MM.1S (cell line): ENCODE data around the gene VMP1.
"Not testable (repeated sequence)": the region's sequence is repeated elsewhere in the genome, so short reads cannot be mapped to it uniquely, and the experiment has no call there.

Experiments used
- DNase-seq: peaks from one replicate; pipeline ENCODE4 v3.0.0-alpha.2; 2015
- H2AFZ ChIP-seq: fragments of 300-600 bp; sonication (generic); 2 replicates; pipeline ENCODE4 v1.6.0; 2016; ENCODE audit warnings: antibody characterized with exemption, low read length
- H3F3A ChIP-seq: fragments of 300-600 bp; sonication (generic); 2 replicates; pipeline ENCODE4 v1.6.1; 2016; ENCODE audit warnings: mild to moderate bottlenecking, antibody characterized with exemption, low read length, moderate library complexity, mixed read lengths; ENCODE audit not compliant: insufficient read depth
- H3K27ac ChIP-seq: fragments of 300-600 bp; sonication (generic); 2 replicates; pipeline ENCODE4 v1.5.1; 2016; ENCODE audit warnings: mild to moderate bottlenecking, low read length
- H3K27me3 ChIP-seq: fragments of 300-600 bp; sonication (generic); replicated peaks from 2 replicates; pipeline ENCODE4 v1.6.0; 2016; ENCODE audit warnings: low read length; ENCODE audit not compliant: insufficient read depth
- H3K36me3 ChIP-seq: fragments of 300-600 bp; sonication (generic); replicated peaks from 2 replicates; pipeline ENCODE4 v1.6.1; 2016; ENCODE audit warnings: mild to moderate bottlenecking, low read length, mixed read lengths; ENCODE audit not compliant: insufficient read depth
- H3K4me1 ChIP-seq: fragments of 300-600 bp; sonication (generic); 2 replicates; pipeline ENCODE4 v1.6.1; 2016; ENCODE audit warnings: low read length, mixed read lengths
- H3K4me2 ChIP-seq: fragments of 300-600 bp; sonication (generic); 2 replicates; pipeline ENCODE4 v1.6.0; 2016; ENCODE audit warnings: low read depth, low read length
- H3K4me3 ChIP-seq: fragments of 300-600 bp; sonication (generic); 2 replicates; pipeline ENCODE4 v1.5.1; 2016; ENCODE audit warnings: low read length, mixed read lengths
- H3K79me2 ChIP-seq: fragments of 300-600 bp; sonication (generic); 2 replicates; pipeline ENCODE4 v1.6.1; 2016; ENCODE audit warnings: mixed run types, low read length, mixed read lengths
- H3K9ac ChIP-seq: fragments of 300-600 bp; sonication (generic); 2 replicates; pipeline ENCODE4 v1.6.1; 2016; ENCODE audit warnings: low read length, mixed read lengths
- H3K9me2 ChIP-seq: fragments of 300-600 bp; sonication (generic); replicated peaks from 2 replicates; pipeline ENCODE4 v1.6.1; 2016; ENCODE audit warnings: mild to moderate bottlenecking, low read length, mixed read lengths; ENCODE audit not compliant: insufficient read depth
- H3K9me3 ChIP-seq: fragments of 300-600 bp; sonication (generic); replicated peaks from 2 replicates; pipeline ENCODE4 v1.6.1; 2016; ENCODE audit warnings: mild to moderate bottlenecking, low read length, mixed read lengths; ENCODE audit not compliant: insufficient read depth
- H4K20me1 ChIP-seq: fragments of 300-600 bp; sonication (generic); 2 replicates; pipeline ENCODE4 v1.6.1; 2016; ENCODE audit warnings: mild to moderate bottlenecking, low read length, moderate library complexity, mixed read lengths; ENCODE audit not compliant: insufficient read depth
- EZH2 ChIP-seq: fragments of 300-600 bp; sonication (generic); optimal IDR thresholded peaks from 2 replicates; pipeline ENCODE3; 2017; ENCODE audit warnings: low read depth, mild to moderate bottlenecking, antibody characterized with exemption, low read length, mixed read lengths
- EZH2phosphoT487 ChIP-seq: fragments of 300-600 bp; sonication (generic); IDR thresholded peaks from 2 replicates; pipeline ENCODE4 v1.6.1; 2018; ENCODE audit warnings: antibody characterized with exemption, low read length
- TF ChIP-seq, protein P1 (sequence below): fragments of 300-600 bp; sonication (generic); IDR thresholded peaks from 2 replicates; pipeline ENCODE4 v1.5.1; 2016; ENCODE audit warnings: antibody characterized with exemption, low read length, mixed read lengths

Gene VMP1

DNA sequence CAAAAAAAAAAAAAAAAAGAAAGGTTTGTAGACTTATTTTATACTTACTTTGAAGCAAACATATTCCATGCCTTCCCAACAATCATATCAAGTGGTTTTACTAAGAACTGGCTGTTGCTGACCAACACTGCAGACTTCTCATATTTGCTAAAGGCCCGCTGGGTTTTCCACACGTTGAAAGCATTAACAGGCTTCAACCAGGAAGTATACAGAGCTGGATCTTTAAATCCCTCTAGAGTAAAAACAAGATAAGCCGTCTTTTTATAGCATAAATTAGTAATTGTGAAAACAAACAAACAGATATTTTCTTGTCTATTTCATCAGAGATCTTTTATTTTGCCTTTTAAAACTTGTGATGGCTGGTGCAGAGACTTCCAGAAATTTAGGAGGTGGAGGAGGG, 156.2 kb downstream of the VMP1 start:
- H3K4me1 ChIP-seq, result no peaks in the 10 kb centered on the region
- no peak for DNase-seq
- TF ChIP-seq EZH2 (no peak), EZH2phosphoT487 (no peak)
- TF ChIP-seq, protein P1, sequence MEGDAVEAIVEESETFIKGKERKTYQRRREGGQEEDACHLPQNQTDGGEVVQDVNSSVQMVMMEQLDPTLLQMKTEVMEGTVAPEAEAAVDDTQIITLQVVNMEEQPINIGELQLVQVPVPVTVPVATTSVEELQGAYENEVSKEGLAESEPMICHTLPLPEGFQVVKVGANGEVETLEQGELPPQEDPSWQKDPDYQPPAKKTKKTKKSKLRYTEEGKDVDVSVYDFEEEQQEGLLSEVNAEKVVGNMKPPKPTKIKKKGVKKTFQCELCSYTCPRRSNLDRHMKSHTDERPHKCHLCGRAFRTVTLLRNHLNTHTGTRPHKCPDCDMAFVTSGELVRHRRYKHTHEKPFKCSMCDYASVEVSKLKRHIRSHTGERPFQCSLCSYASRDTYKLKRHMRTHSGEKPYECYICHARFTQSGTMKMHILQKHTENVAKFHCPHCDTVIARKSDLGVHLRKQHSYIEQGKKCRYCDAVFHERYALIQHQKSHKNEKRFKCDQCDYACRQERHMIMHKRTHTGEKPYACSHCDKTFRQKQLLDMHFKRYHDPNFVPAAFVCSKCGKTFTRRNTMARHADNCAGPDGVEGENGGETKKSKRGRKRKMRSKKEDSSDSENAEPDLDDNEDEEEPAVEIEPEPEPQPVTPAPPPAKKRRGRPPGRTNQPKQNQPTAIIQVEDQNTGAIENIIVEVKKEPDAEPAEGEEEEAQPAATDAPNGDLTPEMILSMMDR, result no peak
- H3K4me2 ChIP-seq, result no peak overlapping the region
- H3K9ac ChIP-seq, result no peak overlapping the region
- no peak overlapping the region for H2AFZ ChIP-seq
- H3K9me3 ChIP-seq, result no peaks in the 10 kb centered on the region
- H3F3A ChIP-seq, result no peaks in the 10 kb centered on the region
- no peak overlapping the region for H3K27ac ChIP-seq
- no peaks in the 10 kb centered on the region for H4K20me1 ChIP-seq
- no peaks in the 10 kb centered on the region for H3K79me2 ChIP-seq
- H3K4me3 ChIP-seq, result no peak overlapping the region
- no peaks in the 10 kb centered on the region for H3K9me2 ChIP-seq
- no peaks in the 10 kb centered on the region for H3K36me3 ChIP-seq
- H3K27me3 ChIP-seq, result no peaks in the 10 kb centered on the region

DNA sequence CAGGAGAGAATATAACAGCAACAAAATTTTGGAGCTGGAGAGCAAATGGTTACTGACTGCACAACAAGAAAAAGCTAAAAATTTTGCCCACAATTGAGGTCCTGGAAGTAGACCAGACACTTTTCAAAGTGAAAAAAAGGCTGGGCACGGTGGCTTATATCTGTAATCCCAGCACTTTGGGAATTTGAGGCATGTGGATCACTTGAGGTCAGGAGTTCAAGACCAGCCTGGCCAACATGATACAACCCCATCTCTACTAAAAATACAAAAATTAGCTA, 162.4 kb downstream of the VMP1 start:
- Histone ChIP-seq H3K79me2 (no peaks in the 10 kb centered on the region), H4K20me1 (no peaks in the 10 kb centered on the region), H2AFZ (no peak overlapping the region), H3K27ac (no peak overlapping the region), H3K4me3 (no peak overlapping the region), H3K4me1 (no peaks in the 10 kb centered on the region), H3K4me2 (no peak overlapping the region), H3K27me3 (no peaks in the 10 kb centered on the region), H3F3A (no peaks in the 10 kb centered on the region), H3K9me3 (no peaks in the 10 kb centered on the region), H3K36me3 (no peaks in the 10 kb centered on the region), H3K9ac (no peak overlapping the region), H3K9me2 (no peaks in the 10 kb centered on the region)
- DNase-seq, result no peak
- no peak for TF ChIP-seq EZH2
- no peak for TF ChIP-seq EZH2phosphoT487
- TF ChIP-seq, protein P1, result no peak

DNA sequence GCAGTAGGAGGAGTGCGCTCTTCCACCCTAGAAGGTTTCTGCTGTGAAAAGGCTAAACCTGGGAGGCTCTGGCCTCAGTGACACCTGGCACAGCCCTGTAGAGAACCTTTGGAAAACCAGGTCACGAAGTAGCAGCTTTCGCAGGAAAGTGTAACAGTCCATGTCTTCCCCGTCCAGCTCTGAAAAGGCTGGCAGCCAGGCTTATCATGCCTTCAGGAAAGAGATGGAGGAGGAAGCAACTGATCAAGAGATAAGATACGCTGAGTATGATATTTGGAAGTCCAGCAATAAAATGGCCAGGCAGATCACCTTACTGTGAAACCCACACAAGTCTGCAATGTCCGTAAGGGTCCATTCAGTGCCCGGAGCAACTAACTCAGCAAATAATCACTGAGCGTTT, 163.0 kb downstream of the VMP1 start:
- H4K20me1 ChIP-seq, result no peaks in the 10 kb centered on the region
- H3K27ac ChIP-seq, result no peak overlapping the region
- no peaks in the 10 kb centered on the region for H3K4me1 ChIP-seq
- no peaks in the 10 kb centered on the region for H3K36me3 ChIP-seq
- H3F3A ChIP-seq, result no peaks in the 10 kb centered on the region
- no peak for DNase-seq
- no peak overlapping the region for H3K4me3 ChIP-seq
- TF ChIP-seq EZH2, result no peak
- TF ChIP-seq, protein P1, result no peak
- no peak for TF ChIP-seq EZH2phosphoT487
- no peaks in the 10 kb centered on the region for H3K9me2 ChIP-seq
- H3K27me3 ChIP-seq, result no peaks in the 10 kb centered on the region
- no peak overlapping the region for H3K9ac ChIP-seq
- no peaks in the 10 kb centered on the region for H3K9me3 ChIP-seq
- no peak overlapping the region for H3K4me2 ChIP-seq
- H2AFZ ChIP-seq, result no peak overlapping the region
- H3K79me2 ChIP-seq, result no peaks in the 10 kb centered on the region

DNA sequence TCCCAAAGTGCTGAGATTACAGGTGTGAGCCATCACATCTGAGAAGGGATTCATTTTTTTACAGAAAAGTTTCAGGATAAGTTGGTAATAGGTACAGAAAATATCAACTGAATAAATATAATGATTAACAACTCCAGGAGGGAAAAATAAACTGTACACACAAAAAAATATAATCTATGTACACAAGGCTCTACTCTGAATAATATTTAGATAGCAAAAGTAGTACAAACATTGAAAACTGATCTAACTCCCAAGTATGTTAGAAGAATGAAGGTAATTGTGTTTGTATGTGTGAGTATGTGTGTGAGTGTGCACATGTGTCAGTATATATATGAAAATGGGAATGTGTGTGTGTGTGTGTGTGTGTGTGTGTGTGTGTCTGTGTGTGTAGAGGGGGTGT, 164.9 kb downstream of the VMP1 start:
- no peaks in the 10 kb centered on the region for H3K36me3 ChIP-seq

DNA sequence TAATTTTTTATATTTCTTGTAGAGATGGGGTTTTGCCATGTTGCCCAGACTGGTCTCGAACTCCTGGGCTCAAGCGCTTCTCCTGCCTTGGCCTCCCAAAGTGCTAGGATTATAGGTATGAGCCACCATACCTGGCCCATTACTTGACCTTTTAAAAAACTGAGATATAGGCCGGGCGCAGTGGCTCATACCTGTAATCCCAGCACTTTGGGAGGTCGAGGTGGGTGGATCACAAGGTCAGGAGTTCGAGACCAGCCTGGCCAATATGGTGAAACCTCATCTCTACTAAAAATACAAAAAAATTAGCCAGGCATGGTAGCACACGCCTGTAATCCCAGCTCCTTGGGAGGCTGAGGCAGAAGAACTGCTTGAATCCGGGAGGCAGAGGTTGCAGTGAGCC, 166.0 kb downstream of the VMP1 start:
- H3F3A ChIP-seq, H3K4me1 ChIP-seq, H3K9ac ChIP-seq, H2AFZ ChIP-seq, H3K4me2 ChIP-seq, H3K79me2 ChIP-seq, H3K36me3 ChIP-seq, H3K27ac ChIP-seq, H4K20me1 ChIP-seq, DNase-seq, H3K9me3 ChIP-seq, H3K9me2 ChIP-seq, H3K4me3 ChIP-seq, H3K27me3 ChIP-seq: not testable (repeated sequence)

More for the DNA sequence above, 164.9 kb downstream of the VMP1 start:
- no peaks in the 10 kb centered on the region for H3K9me3 ChIP-seq
- no peaks in the 10 kb centered on the region for H3K9me2 ChIP-seq
- H3K27ac ChIP-seq, result no peak overlapping the region
- H3K9ac ChIP-seq, result no peak overlapping the region
- no peaks in the 10 kb centered on the region for H4K20me1 ChIP-seq
- DNase-seq, result no peak
- no peaks in the 10 kb centered on the region for H3K27me3 ChIP-seq
- TF ChIP-seq EZH2phosphoT487 (no peak), EZH2 (no peak)
- TF ChIP-seq, protein P1, result no peak
- H3K4me3 ChIP-seq, result no peak overlapping the region
- H3K79me2 ChIP-seq, result no peaks in the 10 kb centered on the region
- H3K4me1 ChIP-seq, result no peaks in the 10 kb centered on the region
- H2AFZ ChIP-seq, result no peak overlapping the region
- H3K4me2 ChIP-seq, result no peak overlapping the region
- H3F3A ChIP-seq, result no peaks in the 10 kb centered on the region
